HepG2 (cell line): ENCODE measurements around the gene RHOD. TPM values are rescaled to one million over a fixed set of nuclear protein-coding genes. Genes with fewer than 3 reads are reported as not detected.

Source experiments
- ATAC-seq: fragments of 200-7000 bp; cut with Tn5 transposase; 3 replicates; pipeline ENCODE4 v1.9.1; 2020; ENCODE audit warnings: mild to moderate bottlenecking, moderate library complexity
- BruUV-seq: library from RNA; stranded (reverse); fragments of 400-500 nt; replicated peaks from 2 replicates; lab custom pipeline; 2021; lab: Mats Ljungman, UMichigan
- CTCF ChIA-PET: fragments of 300-600 bp; formaldehyde crosslinking; extraction: SDS; loops from one replicate; lab custom pipeline; 2021; ENCODE audit warnings: low total read pairs, inconsistent platforms, low intra/inter-chr PET ratio; lab: Yijun Ruan, JAX
- POLR2A ChIA-PET: fragments of 350-600 bp; sonication (Branson Sonifier 250); formaldehyde crosslinking; loops from one replicate; lab custom pipeline; 2020; ENCODE audit warnings: antibody characterized with exemption, inconsistent platforms; lab: Yijun Ruan, JAX
- DNase-seq: peaks from one replicate; pipeline ENCODE4 v3.0.0-alpha.2; 2015; ENCODE audit warnings: low spot score
- FAIRE-seq: peaks from 3 replicates; lab custom pipeline; 2011; peaks lifted over from hg19 to GRCh38; lab: Jason Lieb, UNC
- H2AFZ ChIP-seq: one replicate; pipeline ENCODE4 v1.6.1; 2011; ENCODE audit warnings: low read length, inconsistent platforms
- H3K27ac ChIP-seq: fragments of 300-600 bp; 3 replicates; pipeline ENCODE4 v1.8.0; 2011; ENCODE audit warnings: mixed run types, mild to moderate bottlenecking, mixed read lengths, low read length, inconsistent platforms; ENCODE audit not compliant: insufficient read depth; ENCODE audit errors: extremely low read length
- H3K27me3 ChIP-seq, 2 experiments: fragments of 200-600 bp in 1 of 2; 2 replicates in 1 of 2; 3 replicates in 1 of 2; pipeline versions ENCODE4 v1.6.0 to v1.8.0; 2011; ENCODE audit warnings: low read length in 2 of 2, mild to moderate bottlenecking in 2 of 2, moderate library complexity in 2 of 2, inconsistent platforms in 1 of 2; ENCODE audit not compliant: insufficient read depth in 2 of 2, control insufficient read depth in 1 of 2
- H3K36me3 ChIP-seq, 2 experiments: fragments of 200-600 bp in 1 of 2; replicated peaks in 1 of 2; 2 replicates in 1 of 2; 3 replicates in 1 of 2; pipeline versions ENCODE4 v1.5.1 to v1.8.0; 2011; ENCODE audit warnings: low read length in 2 of 2, inconsistent platforms in 1 of 2; ENCODE audit not compliant: insufficient read depth in 2 of 2, control insufficient read depth in 1 of 2
- H3K4me1 ChIP-seq: 2 replicates; pipeline ENCODE4 v1.5.1; 2012; ENCODE audit warnings: low read length, inconsistent platforms; ENCODE audit not compliant: insufficient read depth
- H3K4me2 ChIP-seq: 2 replicates; pipeline ENCODE4 v1.6.0; 2011; ENCODE audit warnings: low read depth, low read length, inconsistent platforms
- H3K4me3 ChIP-seq, 3 experiments: fragments of 200-600 bp in 1 of 3; sonication (generic), shearing (Covaris generic) in 1 of 3; replicated peaks in 1 of 3; 2 replicates each; pipeline ENCODE4 v1.5.1; 2011 to 2016; ENCODE audit warnings: low read length in 3 of 3, inconsistent platforms in 2 of 3, low read depth in 2 of 3, mild to moderate bottlenecking in 2 of 3, control low read depth in 1 of 3, mixed read lengths in 1 of 3; ENCODE audit not compliant: insufficient read depth in 1 of 3
- H3K79me2 ChIP-seq: one replicate; pipeline ENCODE4 v1.6.1; 2011; ENCODE audit warnings: low read length, inconsistent platforms; ENCODE audit not compliant: insufficient read depth
- H3K9ac ChIP-seq: 2 replicates; pipeline ENCODE4 v1.6.0; 2011; ENCODE audit warnings: mild to moderate bottlenecking, low read depth, low read length, inconsistent platforms; ENCODE audit not compliant: insufficient read depth
- H3K9me3 ChIP-seq: 2 replicates; pipeline ENCODE4 v1.5.1; 2012; ENCODE audit warnings: mild to moderate bottlenecking, low read length
- H4K20me1 ChIP-seq: 2 replicates; pipeline ENCODE4 v1.6.0; 2011; ENCODE audit warnings: inconsistent platforms, mild to moderate bottlenecking, low read length, moderate library complexity; ENCODE audit not compliant: insufficient read depth
- FOXA1 ChIP-seq, 2 experiments: fragments of 450-650 bp in 1 of 2; sonication (generic) in 1 of 2; formaldehyde crosslinking in 1 of 2; IDR thresholded peaks; 2 replicates each; pipeline versions ENCODE4 v1.4.0 to v1.6.1; 2016 to 2020; ENCODE audit warnings: missing genetic modification reagents in 1 of 2
- FOXP1 ChIP-seq, 2 experiments: fragments of 450-650 bp in 1 of 2; IDR thresholded peaks; 2 replicates each; pipeline ENCODE4 v1.6.1; 2017 to 2018; ENCODE audit warnings: antibody characterized with exemption in 1 of 2
- HNRNPK ChIP-seq: fragments of 200-400 bp; formaldehyde crosslinking; IDR thresholded peaks from 2 replicates; pipeline ENCODE4 v1.6.1; 2018; ENCODE audit warnings: low read length, low read depth, moderate library complexity, mild to moderate bottlenecking; ENCODE audit not compliant: poor library complexity, severe bottlenecking
- PCBP2 ChIP-seq: fragments of 200-400 bp; formaldehyde crosslinking; optimal IDR thresholded peaks from 2 replicates; pipeline ENCODE3; 2018; ENCODE audit warnings: low read length, low read depth; ENCODE audit not compliant: poor library complexity, severe bottlenecking
- RBFOX2 ChIP-seq: fragments of 200-400 bp; formaldehyde crosslinking; IDR thresholded peaks from 2 replicates; pipeline ENCODE4 v1.6.1; 2017; ENCODE audit warnings: low read depth, mild to moderate bottlenecking, low read length
- SALL2 ChIP-seq: sonication (generic); formaldehyde crosslinking; IDR thresholded peaks from 2 replicates; pipeline ENCODE4 v1.8.1; 2023; ENCODE audit warnings: mild to moderate bottlenecking, missing genetic modification reagents, inconsistent platforms
- SATB2 ChIP-seq: sonication (generic); formaldehyde crosslinking; IDR thresholded peaks from 2 replicates; pipeline ENCODE4 v1.5.0; 2020; ENCODE audit warnings: missing genetic modification reagents
- THAP8 ChIP-seq: sonication (generic); formaldehyde crosslinking; IDR thresholded peaks from 2 replicates; pipeline ENCODE4 v1.5.1; 2020; ENCODE audit warnings: missing genetic modification reagents, mild to moderate bottlenecking, borderline replicate concordance
- ZKSCAN5 ChIP-seq: sonication (generic); formaldehyde crosslinking; IDR thresholded peaks from 2 replicates; pipeline ENCODE4 v1.5.1; 2020; ENCODE audit warnings: mild to moderate bottlenecking, missing genetic modification reagents
- ZNF816 ChIP-seq: sonication (generic); formaldehyde crosslinking; IDR thresholded peaks from 2 replicates; pipeline ENCODE4 v1.8.0; 2022; ENCODE audit warnings: missing genetic modification reagents, mild to moderate bottlenecking, borderline replicate concordance
- ZSCAN20 ChIP-seq: sonication (generic); formaldehyde crosslinking; IDR thresholded peaks from 2 replicates; pipeline ENCODE4 v1.4.0; 2020; ENCODE audit warnings: missing genetic modification reagents, mild to moderate bottlenecking, borderline replicate concordance
- WGBS: methylation state at CpG from one replicate; pipeline ENCODE4 v1.1.6; 2017; ENCODE audit warnings: low lambda C conversion rate; 5-methylcytosine and 5-hydroxymethylcytosine counted together
- in situ Hi-C: cut with HindIII; loops from 2 replicates; pipeline ENCODE4 v1.10.0; 2017; ENCODE audit warnings: low pct_unique_long_range_greater_than_20kb; ENCODE audit not compliant: extremely low pct_ligation_motif_present
- intact Hi-C: fragments of 100-400 bp; cut with micrococcal nuclease; formaldehyde crosslinking; loops from one replicate; pipeline ENCODE4 v1.10.0; 2022; ENCODE audit not compliant: unreplicated experiment
- polyA plus RNA-seq, 8 experiments: library from polyadenylated mRNA; depleted of rRNA in 3 of 8; stranded (reverse) in 7 of 8; unstranded in 1 of 8; fragments of >200 nt; fragmentation: Illumina TruSeq in 4 of 8; extraction: Trizol in 4 of 8; gene quantifications; 2 replicates each; pipeline versions ENCODE4 v1.2.1 to v1.2.3, GENCODE V29; 2011 to 2016; ENCODE audit warnings: low read depth in 4 of 8, missing spikeins in 1 of 8, mixed read lengths in 1 of 8; ENCODE audit not compliant: insufficient read depth in 1 of 8
- total RNA-seq, 5 experiments: library from RNA; depleted of rRNA; stranded (reverse); fragments of >200 nt; fragmentation: Illumina TruSeq; extraction: Trizol; gene quantifications; 2 replicates each; pipeline ENCODE4 v1.2.3, GENCODE V29; 2016; ENCODE audit warnings: low read depth in 1 of 5
- TF ChIP-seq, protein P1 (sequence below): IDR thresholded peaks from 2 replicates; pipeline ENCODE4 v1.6.1; 2016; ENCODE audit warnings: missing biosample characterization, missing genetic modification reagents, low read depth
- TF ChIP-seq, protein P2 (sequence below): sonication (generic); formaldehyde crosslinking; IDR thresholded peaks from 2 replicates; pipeline ENCODE4 v1.5.0; 2020; ENCODE audit warnings: missing genetic modification reagents

Gene RHOD
- total and polyA plus RNA-seq, 2 of the 13 experiments (the other 11 are each of a cell fraction or from before 2014, with no cell fraction given), result 0.27 to 0.98 TPM

GRCh38 chr11:67013511-67014045 is 43.1 kb upstream of the RHOD start:
- ATAC-seq, result no peak
- Histone ChIP-seq H3K4me3 (no peak overlapping the region), H3K9ac (no peak overlapping the region), H4K20me1 (no peaks in the 10 kb centered on the region), H3K4me2 (no peak overlapping the region), H3K36me3 (no peaks in the 10 kb centered on the region), H3K79me2 (no peaks in the 10 kb centered on the region), H3K27me3 (peaks cover 4 to 5% of the 10 kb centered on the region in 2 experiments; a peak in 3 of 5 replicates), H3K9me3 (no peaks in the 10 kb centered on the region), H3K27ac (no peak overlapping the region), H2AFZ (no peak overlapping the region), H3K4me1 (peaks cover 18% of the 10 kb centered on the region)
- intact Hi-C loops, result no loop called here
- FAIRE-seq, result no peak
- in situ Hi-C loops, result no loop called here
- TF ChIP-seq FOXP1 (IDR thresholded peaks at IDR 0.05), result no peak
- TF ChIP-seq FOXP1 (CRISPR knock-in tag; IDR thresholded peaks at IDR 0.05), result no peak
- TF ChIP-seq SALL2, result no peak
- no peak for TF ChIP-seq ZNF816 (CRISPR knock-in tag)
- TF ChIP-seq, protein P1, sequence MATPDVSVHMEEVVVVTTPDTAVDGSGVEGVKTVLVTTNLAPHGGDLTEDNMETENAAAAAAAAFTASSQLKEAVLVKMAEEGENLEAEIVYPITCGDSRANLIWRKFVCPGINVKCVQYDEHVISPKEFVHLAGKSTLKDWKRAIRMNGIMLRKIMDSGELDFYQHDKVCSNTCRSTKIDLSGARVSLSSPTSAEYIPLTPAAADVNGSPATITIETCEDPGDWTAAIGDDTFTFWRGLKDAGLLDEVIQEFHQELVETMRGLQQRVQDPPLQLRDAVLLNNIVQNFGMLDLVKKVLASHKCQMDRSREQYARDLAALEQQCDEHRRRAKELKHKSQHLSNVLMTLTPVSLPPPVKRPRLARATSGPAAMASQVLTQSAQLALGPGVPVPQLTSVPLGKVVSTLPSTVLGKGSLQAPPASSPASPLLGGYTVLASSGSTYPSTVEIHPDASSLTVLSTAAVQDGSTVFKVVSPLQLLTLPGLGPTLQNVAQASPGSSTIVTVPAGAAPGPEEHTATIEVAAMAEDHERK (CRISPR knock-in tag), result no peak
- TF ChIP-seq RBFOX2, result no peak
- no peak for TF ChIP-seq FOXA1 (IDR thresholded peaks at IDR 0.05)
- TF ChIP-seq FOXA1 (CRISPR knock-in tag; IDR thresholded peaks at IDR 0.05), result no peak
- no peak for TF ChIP-seq HNRNPK
- no peak for TF ChIP-seq SATB2
- no peak for TF ChIP-seq THAP8
- no peak for TF ChIP-seq PCBP2
- TF ChIP-seq, protein P2, sequence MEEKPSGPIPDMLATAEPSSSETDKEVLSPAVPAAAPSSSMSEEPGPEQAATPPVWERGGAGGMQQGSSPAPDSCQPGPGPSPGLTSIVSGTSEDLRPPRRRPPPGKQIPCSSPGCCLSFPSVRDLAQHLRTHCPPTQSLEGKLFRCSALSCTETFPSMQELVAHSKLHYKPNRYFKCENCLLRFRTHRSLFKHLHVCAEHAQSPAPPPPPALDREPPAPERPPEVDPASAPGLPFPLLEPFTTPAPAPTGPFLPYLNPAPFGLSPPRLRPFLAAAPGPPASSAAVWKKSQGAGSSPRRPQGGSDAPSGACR (CRISPR knock-in tag), result no peak
- no peak for TF ChIP-seq ZKSCAN5 (CRISPR knock-in tag)
- TF ChIP-seq ZSCAN20, result no peak
- POLR2A ChIA-PET, result no interaction called here
- WGBS, result 54% methylated on average over 10 of the region's 11 CpGs
- no peak for DNase-seq
- CTCF ChIA-PET, result no interaction called here
- no TSS peak for BruUV-seq
